Prostate gland (tissue), 2 donors: ENCODE measurements around the gene FSIP2.

ENCODE experiments used
- CTCF ChIP-seq, 4 experiments: fragments of 200-600 bp in 2 of 4; fragments of 450-650 bp in 2 of 4; sonication (generic) in 2 of 4; IDR thresholded peaks; 1 replicate in 3 of 4; 2 replicates in 1 of 4; pipeline ENCODE4 v1.5.1; 2016 to 2019; ENCODE audit warnings: antibody characterized with exemption in 4 of 4, mild to moderate bottlenecking in 2 of 4, moderate library complexity in 2 of 4
- POLR2A ChIP-seq: fragments of 450-650 bp; IDR thresholded peaks from one replicate; pipeline ENCODE4 v1.6.1; 2016; ENCODE audit warnings: antibody characterized with exemption, mild to moderate bottlenecking
- POLR2AphosphoS5 ChIP-seq: sonication (generic); formaldehyde crosslinking; IDR thresholded peaks from one replicate; pipeline ENCODE4 v1.6.1; 2017; ENCODE audit warnings: antibody characterized with exemption

GRCh38 chr2:185811580-185811979 lies 73.0 kb downstream of the FSIP2 start:
- TF ChIP-seq CTCF (IDR thresholded peaks at IDR 0.05) (no peak), POLR2A (no peak), POLR2AphosphoS5 (no peak)
